Ascending aorta (tissue), 2 donors: ENCODE measurements around the gene RIT1. TPM values are rescaled to one million over a fixed set of nuclear protein-coding genes. Genes with fewer than 3 reads are reported as not detected.

Source experiments
- DNase-seq, 2 donors: peaks; one replicate each; pipeline ENCODE4 v3.0.0-alpha.2; 2019; ENCODE audit warnings: low spot score in 2 of 2
- H3K27ac ChIP-seq, 2 donors: fragments of 200-600 bp; sonication (generic); one replicate each; pipeline ENCODE4 v1.5.1; 2016 to 2017; ENCODE audit warnings: mild to moderate bottlenecking in 1 of 2
- H3K27me3 ChIP-seq: fragments of 200-600 bp; sonication (generic); one replicate; pipeline ENCODE4 v1.5.1; 2017
- H3K36me3 ChIP-seq, 2 donors: fragments of 200-600 bp; sonication (generic); one replicate each; pipeline ENCODE4 v1.5.1; 2016
- H3K4me1 ChIP-seq, 2 donors: fragments of 200-600 bp; sonication (generic); one replicate each; pipeline ENCODE4 v1.5.1; 2016 to 2017; ENCODE audit warnings: mild to moderate bottlenecking in 1 of 2
- H3K4me3 ChIP-seq, 2 donors: fragments of 200-600 bp; sonication (generic); one replicate each; pipeline ENCODE4 v1.5.1; 2016 to 2017; ENCODE audit warnings: mild to moderate bottlenecking in 1 of 2
- H3K9me3 ChIP-seq, 2 donors: fragments of 200-600 bp; sonication (generic); one replicate each; pipeline ENCODE4 v1.5.1; 2016
- CTCF ChIP-seq, 3 experiments: fragments of 200-600 bp in 2 of 3; fragments of 450-650 bp in 1 of 3; sonication (generic) in 2 of 3; IDR thresholded peaks; one replicate each; pipeline ENCODE4 v1.5.1; 2016 to 2019; ENCODE audit warnings: antibody characterized with exemption in 3 of 3, mild to moderate bottlenecking in 1 of 3, moderate library complexity in 1 of 3
- intact Hi-C: fragments of 100-400 bp; cut with DNase I; formaldehyde crosslinking; loops from one replicate; pipeline ENCODE4 v1.15.1; 2023
- total RNA-seq: library from RNA; depleted of rRNA; stranded (reverse); fragments of >200 nt; gene quantifications from one replicate; pipeline ENCODE4 v1.1.0, GENCODE V29; 2016

RIT1 gene
- total RNA-seq, 1 donor from 2014 or later = 17.1 TPM

GRCh38 chr1:155944444-155944799 lies 33.3 kb upstream of the RIT1 start:
- intact Hi-C loops = no loop called here
- peaks cover 29 to 34% of the 10 kb centered on the region in 2 donors for H3K36me3 ChIP-seq
- peaks cover 20 to 26% of the 10 kb centered on the region in 2 donors for H3K4me1 ChIP-seq
- no peak overlapping the region for H3K4me3 ChIP-seq
- H3K27me3 ChIP-seq = no peaks in the 10 kb centered on the region
- peak overlapping the region in 1 of 2 donors; percentile 59 for H3K27ac ChIP-seq
- DNase-seq = no peak
- no peak for TF ChIP-seq CTCF (IDR thresholded peaks at IDR 0.05)
- no peaks in the 10 kb centered on the region for H3K9me3 ChIP-seq

- Histone ChIP-seq H3K4me3 (no peak overlapping the region), H3K36me3 (peaks cover 12 to 16% of the 10 kb centered on the region in 2 donors), H3K4me1 (peaks cover 20 to 38% of the 10 kb centered on the region in 2 donors), H3K27ac (peak overlapping the region; percentile 80 to 92), H3K27me3 (no peaks in the 10 kb centered on the region), H3K9me3 (no peaks in the 10 kb centered on the region)
- TF ChIP-seq CTCF (IDR thresholded peaks at IDR 0.05) = no peak
- DNase-seq = no peak
- intact Hi-C loops = no loop called here
Measured at GRCh38 chr1:155942578-155943141, 31.5 kb upstream of the RIT1 start.

GRCh38 chr1:155941845-155942531 lies 30.8 kb upstream of the RIT1 start:
- Histone ChIP-seq H3K9me3 (no peaks in the 10 kb centered on the region), H3K4me1 (peaks cover 20 to 38% of the 10 kb centered on the region in 2 donors), H3K36me3 (peaks cover 5 to 9% of the 10 kb centered on the region in 2 donors), H3K27ac (peak overlapping the region; percentile 80 to 92), H3K27me3 (no peaks in the 10 kb centered on the region), H3K4me3 (no peak overlapping the region)
- intact Hi-C loops = no loop called here
- TF ChIP-seq CTCF (IDR thresholded peaks at IDR 0.05) = no peak
- DNase-seq = no peak

GRCh38 chr1:155940993-155941844 lies 30.1 kb upstream of the RIT1 start, which contains the start of gene RXFP4:
TSS of gene RXFP4 (plus strand) at chr1:155941638. CDS start at chr1:155941710, 72 bp downstream.
- TF ChIP-seq CTCF (IDR thresholded peaks at IDR 0.05) = no peak
- peak within 1 kb of the TSS; percentile 80 to 92 for H3K27ac ChIP-seq
- H3K4me1 ChIP-seq = peaks cover 20 to 38% of the 10 kb centered on the region in 2 donors
- intact Hi-C loops = no loop called here
- H3K27me3 ChIP-seq = no peaks in the 10 kb centered on the region
- H3K36me3 ChIP-seq = peaks cover 0 to 2% of the 10 kb centered on the region in 2 donors
- no peak within 1 kb of the TSS for H3K4me3 ChIP-seq
- no peak for DNase-seq
- no peaks in the 10 kb centered on the region for H3K9me3 ChIP-seq

GRCh38 chr1:155940482-155940992 lies 29.4 kb upstream of the RIT1 start:
- intact Hi-C loops = no loop called here
- H3K27me3 ChIP-seq = no peaks in the 10 kb centered on the region
- no peak for TF ChIP-seq CTCF (IDR thresholded peaks at IDR 0.05)
- no peak for DNase-seq
- no peaks in the 10 kb centered on the region for H3K9me3 ChIP-seq
- no peaks in the 10 kb centered on the region for H3K36me3 ChIP-seq
- H3K4me1 ChIP-seq = peaks cover 20 to 38% of the 10 kb centered on the region in 2 donors
- no peak overlapping the region for H3K4me3 ChIP-seq
- peak overlapping the region; percentile 80 to 92 for H3K27ac ChIP-seq
